ENCODE results near the gene MCEMP1. TPM values are rescaled to one million over a fixed set of nuclear protein-coding genes. Genes with fewer than 3 reads are reported as not detected.

Gene MCEMP1
- total RNA-seq, 1 experiment from 2014 or later, result not detected

GRCh38 chr19:7631577-7631976 lies 45.3 kb upstream of the MCEMP1 start:
- H3K9me3 Mint-ChIP-seq (ENCODE audit: low read depth, unreplicated experiment), result no peaks in the 10 kb centered on the region
- H3K4me3 Mint-ChIP-seq (ENCODE audit: low read depth, unreplicated experiment), result no peak overlapping the region
- CTCF ChIA-PET, result no interaction called here
- no peak for DNase-seq
- H3K4me1 Mint-ChIP-seq (ENCODE audit: low read depth, unreplicated experiment), result peaks cover 7% of the 10 kb centered on the region
- H3K36me3 Mint-ChIP-seq (ENCODE audit: insufficient read depth, unreplicated experiment), result peaks cover 39% of the 10 kb centered on the region
- H3K27ac Mint-ChIP-seq (ENCODE audit: unreplicated experiment), result no peak overlapping the region
- no peak for TF ChIP-seq CTCF (IDR thresholded peaks at IDR 0.05; ENCODE audit: unreplicated experiment)
- no TSS peak for BruUV-seq (replicated peaks)
- H3K27me3 Mint-ChIP-seq (ENCODE audit: unreplicated experiment), result no peaks in the 10 kb centered on the region
- intact Hi-C loops (cut with micrococcal nuclease; ENCODE audit: unreplicated experiment), result no loop called here

GRCh38 chr19:7632340-7633203 lies 44.3 kb upstream of the MCEMP1 start:
- H3K9me3 Mint-ChIP-seq (ENCODE audit: low read depth, unreplicated experiment), result no peaks in the 10 kb centered on the region

GRCh38 chr19:7633698-7634097 lies 43.2 kb upstream of the MCEMP1 start, which contains the start of gene PCP2:
Gene PCP2 (minus strand): TSS chr19:7633719. CDS start chr19:7633457, 262 bp downstream.
- Mint-ChIP-seq H3K9me3 (ENCODE audit: low read depth, unreplicated experiment) (no peaks in the 10 kb centered on the region), H3K27ac (ENCODE audit: unreplicated experiment) (no peak within 1 kb of the TSS), H3K36me3 (ENCODE audit: insufficient read depth, unreplicated experiment) (peaks cover 53% of the 10 kb centered on the region), H3K27me3 (ENCODE audit: unreplicated experiment) (no peaks in the 10 kb centered on the region), H3K4me1 (ENCODE audit: low read depth, unreplicated experiment) (no peaks in the 10 kb centered on the region), H3K4me3 (ENCODE audit: low read depth, unreplicated experiment) (no peak within 1 kb of the TSS)
- DNase-seq, result no peak
- CTCF ChIA-PET, result no interaction called here
- intact Hi-C loops (cut with micrococcal nuclease; ENCODE audit: unreplicated experiment), result no loop called here
- no peak for TF ChIP-seq CTCF (IDR thresholded peaks at IDR 0.05; ENCODE audit: unreplicated experiment)
- BruUV-seq (replicated peaks), result no TSS peak

More at GRCh38 chr19:7632340-7633203, 44.3 kb upstream of the MCEMP1 start:
- intact Hi-C loops (cut with micrococcal nuclease; ENCODE audit: unreplicated experiment), result no loop called here
- no peak for DNase-seq
- Mint-ChIP-seq H3K36me3 (ENCODE audit: insufficient read depth, unreplicated experiment) (peaks cover 49% of the 10 kb centered on the region), H3K27me3 (ENCODE audit: unreplicated experiment) (no peaks in the 10 kb centered on the region), H3K27ac (ENCODE audit: unreplicated experiment) (no peak overlapping the region), H3K4me3 (ENCODE audit: low read depth, unreplicated experiment) (no peak overlapping the region), H3K4me1 (ENCODE audit: low read depth, unreplicated experiment) (peaks cover 7% of the 10 kb centered on the region)
- no peak for TF ChIP-seq CTCF (IDR thresholded peaks at IDR 0.05; ENCODE audit: unreplicated experiment)
- CTCF ChIA-PET, result no interaction called here
- BruUV-seq (replicated peaks), result no TSS peak

GRCh38 chr19:7635670-7636069 lies 41.2 kb upstream of the MCEMP1 start:
- intact Hi-C loops (cut with micrococcal nuclease; ENCODE audit: unreplicated experiment), result no loop called here
- TF ChIP-seq CTCF (IDR thresholded peaks at IDR 0.05; ENCODE audit: unreplicated experiment), result no peak
- no peak overlapping the region for H3K27ac Mint-ChIP-seq (ENCODE audit: unreplicated experiment)
- peaks cover 41% of the 10 kb centered on the region for H3K36me3 Mint-ChIP-seq (ENCODE audit: insufficient read depth, unreplicated experiment)
- no peaks in the 10 kb centered on the region for H3K4me1 Mint-ChIP-seq (ENCODE audit: low read depth, unreplicated experiment)
- H3K4me3 Mint-ChIP-seq (ENCODE audit: low read depth, unreplicated experiment), result no peak overlapping the region
- BruUV-seq (replicated peaks), result no TSS peak
- no peaks in the 10 kb centered on the region for H3K27me3 Mint-ChIP-seq (ENCODE audit: unreplicated experiment)
- H3K9me3 Mint-ChIP-seq (ENCODE audit: low read depth, unreplicated experiment), result peaks cover 3% of the 10 kb centered on the region
- no peak for DNase-seq
- CTCF ChIA-PET, result interaction anchor here (0.5 kb wide), 1 partner anchor 67 kb away, joined by 5 read pairs; no protein-coding TSS in a partner anchor
